Activated CD8-positive, alpha-beta memory T cell treated with anti-CD3 and anti-CD28 coated beads, Interleukin-2, amount 50 U/mL, for 1 hour (primary cell): ENCODE data around the gene FRMPD1.
"Not testable (repeated sequence)": the region's sequence is repeated elsewhere in the genome, so short reads cannot be mapped to it uniquely, and the experiment has no call there.

Experiments
- DNase-seq: peaks from one replicate; pipeline ENCODE4 v3.0.0-alpha.2; 2020; ENCODE audit errors: extremely low read depth

FRMPD1 gene

GRCh38 chr9:37650873-37651768 lies at the start of gene FRMPD1:
Gene FRMPD1, plus strand, starts transcription at chr9:37650954. Its CDS starts 41,688 bp downstream, at chr9:37692642.
- DNase-seq = no peak

GRCh38 chr9:37602061-37602460 lies 48.7 kb upstream of the FRMPD1 start:
- DNase-seq = not testable (repeated sequence)

GRCh38 chr9:37602817-37603216 lies 47.9 kb upstream of the FRMPD1 start:
- no peak for DNase-seq

GRCh38 chr9:37604296-37604695 lies 46.5 kb upstream of the FRMPD1 start:
- no peak for DNase-seq

- DNase-seq = no peak
Measured at GRCh38 chr9:37608250-37608649, 42.5 kb upstream of the FRMPD1 start.

- no peak for DNase-seq
Measured at GRCh38 chr9:37609735-37610397, 40.9 kb upstream of the FRMPD1 start.

GRCh38 chr9:37611014-37611413 lies 39.7 kb upstream of the FRMPD1 start:
- DNase-seq = no peak

GRCh38 chr9:37611961-37612360 lies 38.8 kb upstream of the FRMPD1 start:
- DNase-seq = no peak

GRCh38 chr9:37617161-37617560 lies 33.6 kb upstream of the FRMPD1 start:
- DNase-seq = no peak

- DNase-seq = no peak
Measured at GRCh38 chr9:37617832-37618231, 32.9 kb upstream of the FRMPD1 start.

GRCh38 chr9:37618817-37619216 lies 31.9 kb upstream of the FRMPD1 start:
- no peak for DNase-seq

GRCh38 chr9:37619806-37620205 lies 30.9 kb upstream of the FRMPD1 start:
- DNase-seq = no peak

GRCh38 chr9:37620396-37620795 lies 30.4 kb upstream of the FRMPD1 start:
- no peak for DNase-seq

GRCh38 chr9:37621273-37622121 lies 29.3 kb upstream of the FRMPD1 start:
- no peak for DNase-seq

GRCh38 chr9:37622462-37622861 lies 28.3 kb upstream of the FRMPD1 start:
- DNase-seq = no peak

GRCh38 chr9:37623267-37623666 lies 27.5 kb upstream of the FRMPD1 start:
- DNase-seq = no peak

GRCh38 chr9:37624073-37624472 lies 26.7 kb upstream of the FRMPD1 start:
- DNase-seq = no peak

GRCh38 chr9:37625036-37625757 lies 25.6 kb upstream of the FRMPD1 start:
- no peak for DNase-seq

- DNase-seq = no peak
Measured at GRCh38 chr9:37625758-37626147, 25.0 kb upstream of the FRMPD1 start.

- DNase-seq = no peak
Measured at GRCh38 chr9:37626708-37627292, 24.0 kb upstream of the FRMPD1 start.

GRCh38 chr9:37632479-37632878 lies 18.3 kb upstream of the FRMPD1 start:
- DNase-seq = no peak
